Loucy (cell line): ENCODE results near the gene AMOTL2.

Experiments
- CTCF ChIP-seq: fragments of 200-600 bp; sonication (generic); conservative IDR thresholded peaks from 2 replicates; pipeline ENCODE4 v1.5.1; 2014; ENCODE audit warnings: mild to moderate bottlenecking, antibody characterized with exemption, low read length
- EZH2phosphoT487 ChIP-seq: fragments of 200-600 bp; IDR thresholded peaks from 2 replicates; pipeline ENCODE4 v1.6.1; 2018; ENCODE audit warnings: antibody characterized with exemption, mild to moderate bottlenecking, moderate library complexity, borderline replicate concordance

- TF ChIP-seq CTCF (no peak), EZH2phosphoT487 (no peak)
Observed at GRCh38 chr3:134389865-134390264, 15.6 kb upstream of the AMOTL2 start.
